ENCODE measurements around the gene SLX9.

Gene SLX9

GRCh38 chr21:44955141-44955797 is 15.4 kb downstream of the SLX9 start:
- no peak for TF ChIP-seq CTCF (IDR thresholded peaks at IDR 0.05; ENCODE audit: borderline replicate concordance, insufficient read depth, low read depth, low read length)
- no peak overlapping the region for H3K4me3 ChIP-seq (ENCODE audit: low read depth, low read length)

GRCh38 chr21:44955798-44956175 is 16.0 kb downstream of the SLX9 start:
- TF ChIP-seq CTCF (IDR thresholded peaks at IDR 0.05; ENCODE audit: borderline replicate concordance, insufficient read depth, low read depth, low read length), result no peak
- no peak overlapping the region for H3K4me3 ChIP-seq (ENCODE audit: low read depth, low read length)

- H3K4me3 ChIP-seq (ENCODE audit: low read depth, low read length), result no peak overlapping the region
- TF ChIP-seq CTCF (IDR thresholded peaks at IDR 0.05; ENCODE audit: borderline replicate concordance, insufficient read depth, low read depth, low read length), result no peak
These were observed 16.7 kb downstream of the SLX9 start for GRCh38 chr21:44956356-44957046.

- H3K4me3 ChIP-seq (ENCODE audit: low read depth, low read length), result no peak overlapping the region
- no peak for TF ChIP-seq CTCF (IDR thresholded peaks at IDR 0.05; ENCODE audit: borderline replicate concordance, insufficient read depth, low read depth, low read length)
These were observed 17.4 kb downstream of the SLX9 start for GRCh38 chr21:44957047-44957831.

- no peak for TF ChIP-seq CTCF (IDR thresholded peaks at IDR 0.05; ENCODE audit: borderline replicate concordance, insufficient read depth, low read depth, low read length)
- H3K4me3 ChIP-seq (ENCODE audit: low read depth, low read length), result no peak overlapping the region
These were observed 18.1 kb downstream of the SLX9 start for GRCh38 chr21:44957901-44958451.

GRCh38 chr21:44958471-44959191 is 18.8 kb downstream of the SLX9 start:
- no peak overlapping the region for H3K4me3 ChIP-seq (ENCODE audit: low read depth, low read length)
- no peak for TF ChIP-seq CTCF (IDR thresholded peaks at IDR 0.05; ENCODE audit: borderline replicate concordance, insufficient read depth, low read depth, low read length)

Data from GM12875 (cell line).